Fibroblast of lung (primary cell): ENCODE measurements around the gene IL16. TPM values are rescaled to one million over a fixed set of nuclear protein-coding genes. Genes with fewer than 3 reads are reported as not detected.

Source experiments
- DNase-seq, 2 donors: peaks; one replicate each; pipeline versions ENCODE4 v3.0.0 to v3.0.0-alpha.2; 2010; ENCODE audit warnings: low read depth in 2 of 2
- H2AFZ ChIP-seq: 2 replicates; pipeline ENCODE4 v1.5.1; 2012; ENCODE audit warnings: low read length, control low read depth, inconsistent platforms
- H3K27ac ChIP-seq: 2 replicates; pipeline ENCODE4 v1.5.1; 2011; ENCODE audit warnings: low read length, control low read depth; ENCODE audit not compliant: insufficient read depth
- H3K27me3 ChIP-seq: 2 replicates; pipeline ENCODE4 v1.5.1; 2011; ENCODE audit warnings: mild to moderate bottlenecking, low read length; ENCODE audit not compliant: control insufficient read depth, insufficient read depth
- H3K36me3 ChIP-seq: 2 replicates; pipeline ENCODE4 v1.5.1; 2011; ENCODE audit warnings: low read length; ENCODE audit not compliant: control insufficient read depth, insufficient read depth
- H3K4me1 ChIP-seq: 2 replicates; pipeline ENCODE4 v1.5.1; 2011; ENCODE audit warnings: low read length; ENCODE audit not compliant: control insufficient read depth, insufficient read depth; ENCODE audit errors: extremely low read depth
- H3K4me2 ChIP-seq: 2 replicates; pipeline ENCODE4 v1.5.1; 2011; ENCODE audit warnings: low read length, control low read depth; ENCODE audit not compliant: insufficient read depth; ENCODE audit errors: extremely low read depth
- H3K4me3 ChIP-seq, 4 experiments: fragments of 200-600 bp in 1 of 4; sonication (generic) in 1 of 4; replicated peaks in 1 of 4; 2 replicates each; pipeline ENCODE4 v1.5.1; 2011 to 2016; ENCODE audit warnings: low read length in 4 of 4, low read depth in 3 of 4, mild to moderate bottlenecking in 3 of 4, control low read depth in 2 of 4, inconsistent platforms in 1 of 4, mixed read lengths in 1 of 4; ENCODE audit not compliant: insufficient read depth in 1 of 4; ENCODE audit errors: control extremely low read depth in 1 of 4
- H3K79me2 ChIP-seq: 2 replicates; pipeline ENCODE4 v1.5.1; 2012; ENCODE audit warnings: mild to moderate bottlenecking, low read length, inconsistent platforms; ENCODE audit not compliant: control insufficient read depth, insufficient read depth
- H3K9ac ChIP-seq: 2 replicates; pipeline ENCODE4 v1.5.1; 2011; ENCODE audit warnings: mild to moderate bottlenecking, low read length, control low read depth; ENCODE audit not compliant: insufficient read depth
- H3K9me3 ChIP-seq: 2 replicates; pipeline ENCODE4 v1.5.1; 2012; ENCODE audit warnings: low read depth, low read length; ENCODE audit not compliant: control insufficient read depth, insufficient read depth
- H4K20me1 ChIP-seq: 2 replicates; pipeline ENCODE4 v1.5.1; 2011; ENCODE audit warnings: low read length; ENCODE audit not compliant: control insufficient read depth, insufficient read depth; ENCODE audit errors: extremely low read depth
- CTCF ChIP-seq, 2 donors: IDR thresholded peaks in 1 of 2; conservative IDR thresholded peaks in 1 of 2; 1 replicate in 1 of 2; 2 replicates in 1 of 2; pipeline ENCODE4 v1.5.1; 2011 to 2012; ENCODE audit warnings: low read length in 2 of 2, control low read depth in 1 of 2, inconsistent platforms in 1 of 2, low read depth in 1 of 2, mild to moderate bottlenecking in 1 of 2
- EZH2 ChIP-seq: IDR thresholded peaks from 2 replicates; pipeline ENCODE4 v1.5.1; 2012; ENCODE audit warnings: low read length, control low read depth, mild to moderate bottlenecking; ENCODE audit errors: missing control alignments
- polyA plus RNA-seq, 2 donors: library from polyadenylated mRNA; depleted of rRNA in 1 of 2; stranded (reverse) in 1 of 2; unstranded in 1 of 2; fragments of >200 nt; gene quantifications; 2 replicates each; pipeline ENCODE4 v1.2.1, GENCODE V29; 2011 to 2012; ENCODE audit warnings: missing spikeins in 1 of 2
- total RNA-seq: library from RNA; depleted of rRNA; stranded (reverse); fragments of >200 nt; gene quantifications from 2 replicates; pipeline ENCODE4 v1.2.1, GENCODE V29; 2014

IL16 gene
- total and polyA plus RNA-seq, 2 donors (not counting 1 experiment from before 2014, with no cell fraction given) = 0.96 to 5.0 TPM

- DNase-seq = no peak
- Histone ChIP-seq H3K36me3 (no peaks in the 10 kb centered on the region), H3K4me1 (peaks cover 6% of the 10 kb centered on the region), H3K9me3 (no peaks in the 10 kb centered on the region), H2AFZ (no peak overlapping the region), H4K20me1 (no peaks in the 10 kb centered on the region), H3K9ac (no peak overlapping the region), H3K4me2 (no peak overlapping the region), H3K27me3 (no peaks in the 10 kb centered on the region), H3K4me3 (no peak overlapping the region), H3K79me2 (no peaks in the 10 kb centered on the region), H3K27ac (no peak overlapping the region)
- no peak for TF ChIP-seq EZH2
- TF ChIP-seq CTCF (conservative IDR thresholded peaks at IDR 0.05 in 1 of 2, IDR thresholded peaks at IDR 0.05 in 1 of 2; ENCODE audit: low read depth in 1 of 2, low read length in 2 of 2) = no peak
Observed at GRCh38 chr15:81178365-81178764, 18.3 kb upstream of the IL16 start.

GRCh38 chr15:81181220-81181619, 15.5 kb upstream of the IL16 start:
- Histone ChIP-seq H4K20me1 (no peaks in the 10 kb centered on the region), H3K27ac (no peak overlapping the region), H3K4me2 (no peak overlapping the region), H3K9me3 (no peaks in the 10 kb centered on the region), H3K36me3 (no peaks in the 10 kb centered on the region), H2AFZ (no peak overlapping the region), H3K4me1 (peaks cover 18% of the 10 kb centered on the region), H3K27me3 (no peaks in the 10 kb centered on the region), H3K9ac (no peak overlapping the region), H3K79me2 (no peaks in the 10 kb centered on the region), H3K4me3 (no peak overlapping the region)
- DNase-seq = no peak
- TF ChIP-seq EZH2 (no peak), CTCF (conservative IDR thresholded peaks at IDR 0.05 in 1 of 2, IDR thresholded peaks at IDR 0.05 in 1 of 2; ENCODE audit: low read depth in 1 of 2, low read length in 2 of 2) (no peak)

- DNase-seq = peak; percentile 11 to 71
- Histone ChIP-seq H4K20me1 (no peaks in the 10 kb centered on the region), H3K27ac (peak overlapping the region; percentile 29), H3K36me3 (no peaks in the 10 kb centered on the region), H2AFZ (peak overlapping the region; percentile 47), H3K4me3 (peak overlapping the region; percentile 19 to 64 (median 50)), H3K27me3 (no peaks in the 10 kb centered on the region), H3K4me1 (peaks cover 18% of the 10 kb centered on the region), H3K9me3 (no peaks in the 10 kb centered on the region), H3K79me2 (no peaks in the 10 kb centered on the region), H3K4me2 (peak overlapping the region; percentile 73), H3K9ac (peak overlapping the region; percentile 20)
- no peak for TF ChIP-seq CTCF (conservative IDR thresholded peaks at IDR 0.05 in 1 of 2, IDR thresholded peaks at IDR 0.05 in 1 of 2; ENCODE audit: low read depth in 1 of 2, low read length in 2 of 2)
- TF ChIP-seq EZH2 = no peak
Observed at GRCh38 chr15:81182031-81182755, 14.5 kb upstream of the IL16 start.
